HepG2 (cell line): ENCODE measurements around the gene FBXL4. TPM values are rescaled to one million over a fixed set of nuclear protein-coding genes. Genes with fewer than 3 reads are reported as not detected.

Source experiments
- ATAC-seq: fragments of 200-7000 bp; cut with Tn5 transposase; 3 replicates; pipeline ENCODE4 v1.9.1; 2020; ENCODE audit warnings: mild to moderate bottlenecking, moderate library complexity
- BruUV-seq: library from RNA; stranded (reverse); fragments of 400-500 nt; replicated peaks from 2 replicates; lab custom pipeline; 2021; lab: Mats Ljungman, UMichigan
- CTCF ChIA-PET: fragments of 300-600 bp; formaldehyde crosslinking; extraction: SDS; loops from one replicate; lab custom pipeline; 2021; ENCODE audit warnings: low total read pairs, inconsistent platforms, low intra/inter-chr PET ratio; lab: Yijun Ruan, JAX
- POLR2A ChIA-PET: fragments of 350-600 bp; sonication (Branson Sonifier 250); formaldehyde crosslinking; loops from one replicate; lab custom pipeline; 2020; ENCODE audit warnings: antibody characterized with exemption, inconsistent platforms; lab: Yijun Ruan, JAX
- DNase-seq: peaks from one replicate; pipeline ENCODE4 v3.0.0-alpha.2; 2015; ENCODE audit warnings: low spot score
- FAIRE-seq: peaks from 3 replicates; lab custom pipeline; 2011; peaks lifted over from hg19 to GRCh38; lab: Jason Lieb, UNC
- H2AFZ ChIP-seq: one replicate; pipeline ENCODE4 v1.6.1; 2011; ENCODE audit warnings: low read length, inconsistent platforms
- H3K27ac ChIP-seq: fragments of 300-600 bp; 3 replicates; pipeline ENCODE4 v1.8.0; 2011; ENCODE audit warnings: mixed run types, mild to moderate bottlenecking, mixed read lengths, low read length, inconsistent platforms; ENCODE audit not compliant: insufficient read depth; ENCODE audit errors: extremely low read length
- H3K27me3 ChIP-seq, 2 experiments: fragments of 200-600 bp in 1 of 2; 2 replicates in 1 of 2; 3 replicates in 1 of 2; pipeline versions ENCODE4 v1.6.0 to v1.8.0; 2011; ENCODE audit warnings: low read length in 2 of 2, mild to moderate bottlenecking in 2 of 2, moderate library complexity in 2 of 2, inconsistent platforms in 1 of 2; ENCODE audit not compliant: insufficient read depth in 2 of 2, control insufficient read depth in 1 of 2
- H3K36me3 ChIP-seq, 2 experiments: fragments of 200-600 bp in 1 of 2; replicated peaks in 1 of 2; 2 replicates in 1 of 2; 3 replicates in 1 of 2; pipeline versions ENCODE4 v1.5.1 to v1.8.0; 2011; ENCODE audit warnings: low read length in 2 of 2, inconsistent platforms in 1 of 2; ENCODE audit not compliant: insufficient read depth in 2 of 2, control insufficient read depth in 1 of 2
- H3K4me1 ChIP-seq: 2 replicates; pipeline ENCODE4 v1.5.1; 2012; ENCODE audit warnings: low read length, inconsistent platforms; ENCODE audit not compliant: insufficient read depth
- H3K4me2 ChIP-seq: 2 replicates; pipeline ENCODE4 v1.6.0; 2011; ENCODE audit warnings: low read depth, low read length, inconsistent platforms
- H3K4me3 ChIP-seq, 3 experiments: fragments of 200-600 bp in 1 of 3; sonication (generic), shearing (Covaris generic) in 1 of 3; replicated peaks in 1 of 3; 2 replicates each; pipeline ENCODE4 v1.5.1; 2011 to 2016; ENCODE audit warnings: low read length in 3 of 3, inconsistent platforms in 2 of 3, low read depth in 2 of 3, mild to moderate bottlenecking in 2 of 3, control low read depth in 1 of 3, mixed read lengths in 1 of 3; ENCODE audit not compliant: insufficient read depth in 1 of 3
- H3K79me2 ChIP-seq: one replicate; pipeline ENCODE4 v1.6.1; 2011; ENCODE audit warnings: low read length, inconsistent platforms; ENCODE audit not compliant: insufficient read depth
- H3K9ac ChIP-seq: 2 replicates; pipeline ENCODE4 v1.6.0; 2011; ENCODE audit warnings: mild to moderate bottlenecking, low read depth, low read length, inconsistent platforms; ENCODE audit not compliant: insufficient read depth
- H3K9me3 ChIP-seq: 2 replicates; pipeline ENCODE4 v1.5.1; 2012; ENCODE audit warnings: mild to moderate bottlenecking, low read length
- H4K20me1 ChIP-seq: 2 replicates; pipeline ENCODE4 v1.6.0; 2011; ENCODE audit warnings: inconsistent platforms, mild to moderate bottlenecking, low read length, moderate library complexity; ENCODE audit not compliant: insufficient read depth
- ARHGAP35 ChIP-seq: sonication (generic); formaldehyde crosslinking; IDR thresholded peaks from 2 replicates; pipeline ENCODE4 v1.9.0; 2022; ENCODE audit warnings: mild to moderate bottlenecking, inconsistent platforms, moderate library complexity, missing genetic modification reagents, borderline replicate concordance
- FOXK2 ChIP-seq: fragments of 450-650 bp; IDR thresholded peaks from 2 replicates; pipeline ENCODE4 v1.6.1; 2016
- HDAC6 ChIP-seq: fragments of 200-600 bp; sonication (generic); IDR thresholded peaks from 2 replicates; pipeline ENCODE4 v1.7.0; 2017; ENCODE audit warnings: mild to moderate bottlenecking, antibody characterized with exemption, low read length, low read depth
- HNRNPK ChIP-seq: fragments of 200-400 bp; formaldehyde crosslinking; IDR thresholded peaks from 2 replicates; pipeline ENCODE4 v1.6.1; 2018; ENCODE audit warnings: low read length, low read depth, moderate library complexity, mild to moderate bottlenecking; ENCODE audit not compliant: poor library complexity, severe bottlenecking
- LCORL ChIP-seq, 2 experiments: fragments of 450-650 bp in 1 of 2; sonication (generic) in 1 of 2; formaldehyde crosslinking in 1 of 2; IDR thresholded peaks; 2 replicates each; pipeline versions ENCODE4 v1.5.0 to v1.6.1; 2017 to 2020; ENCODE audit warnings: antibody characterized with exemption in 1 of 2, missing genetic modification reagents in 1 of 2
- PCBP1 ChIP-seq: fragments of 200-400 bp; formaldehyde crosslinking; IDR thresholded peaks from 2 replicates; pipeline ENCODE4 v1.6.1; 2017; ENCODE audit warnings: mild to moderate bottlenecking, low read depth, low read length, borderline replicate concordance
- SCMH1 ChIP-seq: sonication (generic); formaldehyde crosslinking; IDR thresholded peaks from 2 replicates; pipeline ENCODE4 v1.9.0; 2021; ENCODE audit warnings: missing genetic modification reagents, mild to moderate bottlenecking, borderline replicate concordance
- SMC3 ChIP-seq: IDR thresholded peaks from 2 replicates; pipeline ENCODE4 v1.6.1; 2011; ENCODE audit warnings: low read length, improper control_type of control experiment
- WIZ ChIP-seq: sonication (generic); formaldehyde crosslinking; IDR thresholded peaks from 2 replicates; pipeline ENCODE4 v1.5.1; 2020; ENCODE audit warnings: mild to moderate bottlenecking, missing genetic modification reagents
- YY1 ChIP-seq: IDR thresholded peaks from 2 replicates; pipeline ENCODE4 v1.6.1; 2011; ENCODE audit warnings: low read length, low read depth, moderate library complexity, mild to moderate bottlenecking; ENCODE audit not compliant: insufficient read depth, insufficient replicate concordance
- ZBTB40 ChIP-seq, 2 experiments: fragments of 450-650 bp in 1 of 2; sonication (generic) in 1 of 2; formaldehyde crosslinking in 1 of 2; IDR thresholded peaks; 2 replicates each; pipeline versions ENCODE4 v1.6.1 to v1.8.0; 2016 to 2022; ENCODE audit warnings: antibody characterized with exemption in 1 of 2, mild to moderate bottlenecking in 1 of 2, missing genetic modification reagents in 1 of 2
- ZNF343 ChIP-seq: sonication (generic); formaldehyde crosslinking; IDR thresholded peaks from 2 replicates; pipeline ENCODE4 v1.4.0; 2020; ENCODE audit warnings: mild to moderate bottlenecking, missing genetic modification reagents
- ZNF615 ChIP-seq: sonication (generic); formaldehyde crosslinking; IDR thresholded peaks from 2 replicates; pipeline ENCODE4 v1.5.0; 2020; ENCODE audit warnings: mild to moderate bottlenecking, missing genetic modification reagents, borderline replicate concordance
- ZNF644 ChIP-seq: IDR thresholded peaks from 2 replicates; pipeline ENCODE4 v1.6.1; 2016; ENCODE audit warnings: low read depth
- ZNF747 ChIP-seq: sonication (generic); formaldehyde crosslinking; IDR thresholded peaks from 2 replicates; pipeline ENCODE4 v1.8.1; 2023; ENCODE audit warnings: missing genetic modification reagents, mild to moderate bottlenecking, borderline replicate concordance
- ZNF780A ChIP-seq: sonication (generic); formaldehyde crosslinking; IDR thresholded peaks from 2 replicates; pipeline ENCODE4 v1.8.0; 2022; ENCODE audit warnings: mild to moderate bottlenecking, missing genetic modification reagents, moderate library complexity
- WGBS: methylation state at CpG from one replicate; pipeline ENCODE4 v1.1.6; 2017; ENCODE audit warnings: low lambda C conversion rate; 5-methylcytosine and 5-hydroxymethylcytosine counted together
- in situ Hi-C: cut with HindIII; loops from 2 replicates; pipeline ENCODE4 v1.10.0; 2017; ENCODE audit warnings: low pct_unique_long_range_greater_than_20kb; ENCODE audit not compliant: extremely low pct_ligation_motif_present
- intact Hi-C: fragments of 100-400 bp; cut with micrococcal nuclease; formaldehyde crosslinking; loops from one replicate; pipeline ENCODE4 v1.10.0; 2022; ENCODE audit not compliant: unreplicated experiment
- polyA plus RNA-seq, 8 experiments: library from polyadenylated mRNA; depleted of rRNA in 3 of 8; stranded (reverse) in 7 of 8; unstranded in 1 of 8; fragments of >200 nt; fragmentation: Illumina TruSeq in 4 of 8; extraction: Trizol in 4 of 8; gene quantifications; 2 replicates each; pipeline versions ENCODE4 v1.2.1 to v1.2.3, GENCODE V29; 2011 to 2016; ENCODE audit warnings: low read depth in 4 of 8, missing spikeins in 1 of 8, mixed read lengths in 1 of 8; ENCODE audit not compliant: insufficient read depth in 1 of 8
- total RNA-seq, 5 experiments: library from RNA; depleted of rRNA; stranded (reverse); fragments of >200 nt; fragmentation: Illumina TruSeq; extraction: Trizol; gene quantifications; 2 replicates each; pipeline ENCODE4 v1.2.3, GENCODE V29; 2016; ENCODE audit warnings: low read depth in 1 of 5

Gene FBXL4
- total and polyA plus RNA-seq, 2 of the 13 experiments (the other 11 are each of a cell fraction or from before 2014, with no cell fraction given) = 13.2 to 17.6 TPM

GRCh38 chr6:98932381-98932780 lies 15.4 kb downstream of the FBXL4 start:
- intact Hi-C loops (no loop called here), in situ Hi-C loops (no loop called here)
- no peaks in the 10 kb centered on the region for H3K27me3 ChIP-seq
- H3K4me3 ChIP-seq = no peak overlapping the region
- no peak overlapping the region for H2AFZ ChIP-seq
- no peaks in the 10 kb centered on the region for H3K4me1 ChIP-seq
- ATAC-seq (no peak), DNase-seq (no peak), FAIRE-seq (no peak)
- peaks cover 0 to 3% of the 10 kb centered on the region in 2 experiments; a peak in 1 of 5 replicates for H3K36me3 ChIP-seq
- H3K4me2 ChIP-seq = no peak overlapping the region
- 0 out of 2 replicates have a peak, but pooled peaks cover 6% of the 10 kb centered on the region for H4K20me1 ChIP-seq
- TF ChIP-seq SCMH1 (no peak), LCORL (IDR thresholded peaks at IDR 0.05) (no peak), LCORL (CRISPR knock-in tag; IDR thresholded peaks at IDR 0.05) (no peak), YY1 (no peak), ZNF780A (no peak), ARHGAP35 (CRISPR knock-in tag) (no peak), PCBP1 (no peak), ZBTB40 (IDR thresholded peaks at IDR 0.05) (no peak), ZBTB40 (CRISPR knock-in tag; IDR thresholded peaks at IDR 0.05) (no peak), ZNF615 (CRISPR knock-in tag) (no peak), SMC3 (no peak), HDAC6 (no peak), WIZ (CRISPR knock-in tag) (no peak), ZNF644 (no peak), ZNF747 (CRISPR knock-in tag) (no peak), FOXK2 (no peak), ZNF343 (CRISPR knock-in tag) (no peak), HNRNPK (no peak)
- ChIA-PET POLR2A (no interaction called here), CTCF (no interaction called here)
- 97% methylated on average over 7 of the region's 7 CpGs for WGBS
- H3K27ac ChIP-seq = no peak overlapping the region
- no TSS peak for BruUV-seq
- no peak overlapping the region for H3K9ac ChIP-seq
- H3K79me2 ChIP-seq = no peaks in the 10 kb centered on the region
- no peaks in the 10 kb centered on the region for H3K9me3 ChIP-seq
